DMS79 treated with DMSO at 0.1 percent for 48 hours (cell line): ENCODE data around the gene CADM4.
A peak's percentile ranks its signal among the peaks of the same experiment; 100 is the strongest.

Experiments
- DNase-seq: peaks from one replicate; lab custom pipeline; 2025; lab: John Stamatoyannopoulos, UW

The CADM4 gene

GRCh38 chr19:43586346-43586745 is 53.3 kb downstream of the CADM4 start:
- DNase-seq = no peak

- DNase-seq = no peak
Observed at GRCh38 chr19:43584484-43584883, 55.2 kb downstream of the CADM4 start.

- no peak for DNase-seq
Observed at GRCh38 chr19:43582495-43582894, 57.2 kb downstream of the CADM4 start.

- DNase-seq = no peak
Observed at GRCh38 chr19:43581467-43581866, 58.2 kb downstream of the CADM4 start.

- no peak for DNase-seq
Observed at GRCh38 chr19:43578787-43579186, 60.9 kb downstream of the CADM4 start.

- no peak for DNase-seq
Observed at GRCh38 chr19:43575955-43576878, 63.4 kb downstream of the CADM4 start.

GRCh38 chr19:43575156-43575950 is 64.3 kb downstream of the CADM4 start, which contains the start of the genes PINLYP and XRCC1:
TSS of gene PINLYP (plus strand) at chr19:43575801. CDS start at chr19:43577192, 1,391 bp downstream.
TSS of gene XRCC1 (minus strand) at chr19:43575527. CDS start at chr19:43575458, 69 bp downstream.
- peak; percentile 98 for DNase-seq

- DNase-seq = peak; percentile 32
Observed at GRCh38 chr19:43574424-43575155, 65.1 kb downstream of the CADM4 start.
